Gastroesophageal sphincter (tissue), 4 donors: ENCODE measurements around the gene KRTAP15-1. TPM values are rescaled to one million over a fixed set of nuclear protein-coding genes. Genes with fewer than 3 reads are reported as not detected.

ENCODE experiments used
- ATAC-seq: fragments of 150-250 bp; one replicate; pipeline ENCODE4 v1.9.1; 2016; ENCODE audit warnings: mild to moderate bottlenecking, moderate library complexity
- H3K27ac ChIP-seq, 4 donors: fragments of 200-600 bp; sonication (generic) in 3 of 4; 1 replicate in 3 of 4; 2 replicates in 1 of 4; pipeline ENCODE4 v1.5.1; 2016 to 2019
- H3K27me3 ChIP-seq: fragments of 200-600 bp; sonication (generic); one replicate; pipeline ENCODE4 v1.5.1; 2019
- H3K36me3 ChIP-seq, 2 donors: fragments of 200-600 bp; sonication (generic); one replicate each; pipeline ENCODE4 v1.5.1; 2019; ENCODE audit warnings: control low read depth in 1 of 2
- H3K4me1 ChIP-seq, 3 donors: fragments of 200-600 bp; sonication (generic); 1 replicate in 2 of 3; 2 replicates in 1 of 3; pipeline ENCODE4 v1.5.1; 2016 to 2019; ENCODE audit warnings: control low read depth in 2 of 3
- H3K4me3 ChIP-seq, 2 donors: fragments of 200-600 bp; sonication (generic); one replicate each; pipeline ENCODE4 v1.5.1; 2019; ENCODE audit warnings: mild to moderate bottlenecking in 1 of 2, moderate library complexity in 1 of 2
- H3K9me3 ChIP-seq, 3 donors: fragments of 200-600 bp; sonication (generic); one replicate each; pipeline ENCODE4 v1.5.1; 2017 to 2019; ENCODE audit warnings: control low read depth in 2 of 3
- EP300 ChIP-seq: sonication (generic); formaldehyde crosslinking; IDR thresholded peaks from one replicate; pipeline ENCODE4 v1.6.1; 2017; ENCODE audit warnings: antibody characterized with exemption, mild to moderate bottlenecking
- POLR2A ChIP-seq, 2 donors: fragments of 450-650 bp; IDR thresholded peaks; one replicate each; pipeline ENCODE4 v1.6.1; 2017; ENCODE audit warnings: antibody characterized with exemption in 2 of 2, mild to moderate bottlenecking in 2 of 2, moderate library complexity in 1 of 2
- POLR2AphosphoS5 ChIP-seq: sonication (generic); formaldehyde crosslinking; IDR thresholded peaks from one replicate; pipeline ENCODE4 v1.6.1; 2017; ENCODE audit warnings: antibody characterized with exemption
- WGBS, 2 donors: methylation state at CpG; one replicate each; pipeline ENCODE4 v1.1.5; 2018; ENCODE audit warnings: low coverage in 1 of 2; 5-methylcytosine and 5-hydroxymethylcytosine counted together
- total RNA-seq, 4 donors: library from RNA; depleted of rRNA; stranded (reverse); fragments of >200 nt; gene quantifications; one replicate each; pipeline ENCODE4 v1.1.0, GENCODE V29; 2016
- TF ChIP-seq, protein P1 (sequence below), 4 experiments: fragments of 200-600 bp in 2 of 4; fragments of 450-650 bp in 2 of 4; sonication (generic) in 1 of 4; IDR thresholded peaks; one replicate each; pipeline ENCODE4 v1.5.1; 2017 to 2019; ENCODE audit warnings: antibody characterized with exemption in 4 of 4, mild to moderate bottlenecking in 2 of 4, moderate library complexity in 2 of 4

The KRTAP15-1 gene, protein sequence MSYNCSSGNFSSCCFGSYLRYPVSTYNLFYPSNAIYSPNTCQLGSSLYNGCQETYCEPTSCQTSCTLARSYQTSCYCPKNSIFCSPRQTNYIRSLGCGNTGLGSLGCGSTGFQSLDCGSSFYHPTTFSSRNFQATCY
- total RNA-seq: not detected

DNA sequence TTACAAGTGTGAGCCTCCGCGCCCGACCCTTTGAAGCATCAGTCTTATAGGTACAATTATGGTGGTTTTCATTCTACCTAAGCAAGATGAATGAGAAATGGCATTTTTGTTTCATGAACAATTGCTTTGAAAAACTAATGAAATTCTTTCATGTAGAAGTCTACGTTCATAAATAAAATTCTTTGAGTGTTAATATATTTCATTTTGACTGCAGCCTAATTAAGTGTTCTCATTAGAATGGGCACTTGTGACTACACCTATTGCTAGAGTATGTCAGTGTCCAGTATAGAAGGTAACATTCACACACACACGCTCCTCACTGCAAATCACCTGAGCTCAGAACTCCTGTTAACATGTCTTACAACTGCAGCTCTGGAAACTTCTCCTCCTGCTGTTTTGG, at the start of gene KRTAP15-1:
Gene KRTAP15-1 (plus strand): TSS at position 301 of the 400 bp plus-strand sequence. CDS start 53 bp downstream, at position 354.
- H3K27me3 ChIP-seq: no peaks in the 10 kb centered on the region
- H3K27ac ChIP-seq: no peak within 1 kb of the TSS
- no peaks in the 10 kb centered on the region for H3K4me1 ChIP-seq
- ATAC-seq: no peak
- no peaks in the 10 kb centered on the region for H3K9me3 ChIP-seq
- 87% methylated on average over 3 to 5 of the region's 5 CpGs for WGBS, 2 donors
- no peaks in the 10 kb centered on the region for H3K36me3 ChIP-seq
- TF ChIP-seq POLR2AphosphoS5: no peak
- TF ChIP-seq, protein P1, sequence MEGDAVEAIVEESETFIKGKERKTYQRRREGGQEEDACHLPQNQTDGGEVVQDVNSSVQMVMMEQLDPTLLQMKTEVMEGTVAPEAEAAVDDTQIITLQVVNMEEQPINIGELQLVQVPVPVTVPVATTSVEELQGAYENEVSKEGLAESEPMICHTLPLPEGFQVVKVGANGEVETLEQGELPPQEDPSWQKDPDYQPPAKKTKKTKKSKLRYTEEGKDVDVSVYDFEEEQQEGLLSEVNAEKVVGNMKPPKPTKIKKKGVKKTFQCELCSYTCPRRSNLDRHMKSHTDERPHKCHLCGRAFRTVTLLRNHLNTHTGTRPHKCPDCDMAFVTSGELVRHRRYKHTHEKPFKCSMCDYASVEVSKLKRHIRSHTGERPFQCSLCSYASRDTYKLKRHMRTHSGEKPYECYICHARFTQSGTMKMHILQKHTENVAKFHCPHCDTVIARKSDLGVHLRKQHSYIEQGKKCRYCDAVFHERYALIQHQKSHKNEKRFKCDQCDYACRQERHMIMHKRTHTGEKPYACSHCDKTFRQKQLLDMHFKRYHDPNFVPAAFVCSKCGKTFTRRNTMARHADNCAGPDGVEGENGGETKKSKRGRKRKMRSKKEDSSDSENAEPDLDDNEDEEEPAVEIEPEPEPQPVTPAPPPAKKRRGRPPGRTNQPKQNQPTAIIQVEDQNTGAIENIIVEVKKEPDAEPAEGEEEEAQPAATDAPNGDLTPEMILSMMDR (IDR thresholded peaks at IDR 0.05): no peak
- TF ChIP-seq EP300: no peak
- no peak for TF ChIP-seq POLR2A (IDR thresholded peaks at IDR 0.05)
- H3K4me3 ChIP-seq: no peak within 1 kb of the TSS

DNA sequence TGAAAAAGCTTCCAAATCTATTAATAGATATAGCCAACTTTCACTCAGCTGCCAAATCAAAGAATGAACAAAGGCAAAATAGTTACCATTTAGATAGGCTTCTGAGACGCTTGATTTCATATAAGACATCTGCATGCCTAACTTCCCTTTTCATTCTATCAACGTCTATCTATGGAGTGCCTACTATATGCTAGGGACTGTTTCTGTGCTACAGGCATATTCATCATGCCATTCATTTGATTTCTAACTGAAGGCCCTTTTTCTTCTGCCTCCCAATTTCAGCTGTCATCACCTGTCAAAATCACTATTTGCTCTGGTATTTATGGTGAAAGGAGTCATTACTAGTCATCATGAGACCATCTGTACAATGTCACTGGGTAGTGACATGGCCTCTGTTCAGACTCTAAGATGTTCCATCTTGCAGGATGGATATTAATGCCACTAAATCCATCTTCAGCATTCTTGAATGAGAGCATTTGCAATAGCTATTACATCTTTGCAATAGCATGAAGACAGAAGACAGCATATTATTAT, 48.5 kb upstream of the KRTAP15-1 start:
- Histone ChIP-seq H3K27ac (no peak overlapping the region), H3K27me3 (no peaks in the 10 kb centered on the region), H3K4me1 (no peaks in the 10 kb centered on the region), H3K9me3 (peaks cover 0 to 11% (median 0%) of the 10 kb centered on the region in 3 donors), H3K4me3 (no peak overlapping the region), H3K36me3 (no peaks in the 10 kb centered on the region)
- TF ChIP-seq POLR2AphosphoS5: no peak
- TF ChIP-seq, protein P1 (IDR thresholded peaks at IDR 0.05): no peak
- TF ChIP-seq EP300: no peak
- TF ChIP-seq POLR2A (IDR thresholded peaks at IDR 0.05): no peak
- no peak for ATAC-seq
- WGBS, 2 donors: 41 to 58% methylated on average over 2 of the region's 2 CpGs

DNA sequence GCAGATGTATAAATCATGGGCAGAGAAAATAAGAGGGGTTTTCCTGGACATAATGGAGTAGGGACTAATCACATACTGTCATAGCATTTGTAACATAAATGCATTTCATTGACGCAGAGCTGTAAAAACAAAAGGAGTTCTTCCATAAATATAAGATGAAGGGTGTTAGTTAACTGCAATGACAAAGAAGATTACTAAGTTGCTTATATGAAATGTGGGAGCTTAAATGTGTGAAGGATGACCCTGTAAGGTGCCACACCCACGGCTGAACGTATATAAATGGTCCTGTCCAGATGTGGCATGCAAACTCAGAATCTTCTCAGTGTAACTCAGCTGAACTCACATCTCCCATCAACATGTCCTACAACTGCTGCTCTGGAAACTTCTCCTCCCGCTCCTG, 44.3 kb upstream of the KRTAP15-1 start, which contains the start of gene KRTAP13-1:
Gene KRTAP13-1 (plus strand): TSS at position 301 of the 400 bp plus-strand sequence. CDS start 56 bp downstream, at position 357.
- no peak for ATAC-seq
- H3K4me1 ChIP-seq: no peaks in the 10 kb centered on the region
- TF ChIP-seq, protein P1 (IDR thresholded peaks at IDR 0.05): no peak
- no peak for TF ChIP-seq EP300
- TF ChIP-seq POLR2A (IDR thresholded peaks at IDR 0.05): no peak
- no peak for TF ChIP-seq POLR2AphosphoS5
- WGBS, 2 donors: 27 to 42% methylated on average over 2 to 4 of the region's 4 CpGs
- H3K27ac ChIP-seq: no peak within 1 kb of the TSS
- H3K27me3 ChIP-seq: no peaks in the 10 kb centered on the region
- H3K36me3 ChIP-seq: no peaks in the 10 kb centered on the region
- peaks cover 0 to 6% (median 0%) of the 10 kb centered on the region in 3 donors for H3K9me3 ChIP-seq
- H3K4me3 ChIP-seq: no peak within 1 kb of the TSS

DNA sequence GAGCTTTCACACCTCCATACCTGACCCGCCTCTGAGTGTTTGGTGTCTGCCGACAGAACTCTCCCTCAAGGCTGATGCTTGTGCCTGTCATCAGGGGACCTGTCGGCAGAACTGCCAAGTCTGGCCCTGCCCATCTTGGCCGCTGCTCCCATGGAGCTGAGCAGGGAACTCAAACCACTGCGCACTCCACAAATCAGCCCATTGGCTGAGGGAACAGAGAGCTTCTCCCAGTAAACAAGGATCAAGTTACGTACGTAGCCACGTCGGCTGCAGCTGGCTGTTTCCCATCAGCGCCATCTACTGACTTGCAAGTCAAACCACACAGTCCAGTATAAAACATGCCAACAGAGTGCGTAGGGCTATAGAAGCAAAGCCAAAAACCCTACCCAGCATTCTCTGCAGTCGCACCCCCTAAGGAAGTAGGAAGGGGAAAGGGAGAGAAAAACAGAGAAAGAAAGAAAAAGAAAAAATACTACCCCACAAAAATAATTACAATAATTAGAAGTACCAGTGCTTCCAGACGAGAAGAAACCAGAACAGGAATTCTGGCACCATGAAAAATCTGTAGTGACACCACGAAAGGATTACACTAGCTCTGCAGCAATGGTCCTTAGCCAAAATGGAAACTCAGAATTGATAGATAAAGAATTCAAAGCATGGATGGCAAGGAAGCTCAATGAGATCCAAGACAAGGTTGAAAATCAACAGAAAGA, 31.1 kb upstream of the KRTAP15-1 start:
- H3K36me3 ChIP-seq: no peaks in the 10 kb centered on the region
- no peak overlapping the region for H3K4me3 ChIP-seq
- H3K9me3 ChIP-seq: peaks cover 0 to 9% (median 0%) of the 10 kb centered on the region in 3 donors
- TF ChIP-seq POLR2A (IDR thresholded peaks at IDR 0.05) (no peak), EP300 (no peak), POLR2AphosphoS5 (no peak)
- TF ChIP-seq, protein P1 (IDR thresholded peaks at IDR 0.05): no peak
- H3K27me3 ChIP-seq: peaks cover 3% of the 10 kb centered on the region
- no peak overlapping the region for H3K27ac ChIP-seq
- H3K4me1 ChIP-seq: no peaks in the 10 kb centered on the region
- no peak for ATAC-seq
- 29 to 40% methylated on average over 2 to 5 of the region's 14 CpGs for WGBS, 2 donors
